Parathyroid adenoma (tissue), 2 donors: Measurements from ENCODE around the gene ZYG11A.
"Not testable (repeated sequence)": the region's sequence is repeated elsewhere in the genome, so short reads cannot be mapped to it uniquely, and the experiment has no call there.

Source experiments
- H2AFZ ChIP-seq: fragments of 300-600 bp; sonication (generic); one replicate; pipeline ENCODE4 v1.7.0; 2017; ENCODE audit warnings: antibody characterized with exemption, mild to moderate bottlenecking
- H3K27ac ChIP-seq: fragments of 300-600 bp; sonication (generic); one replicate; pipeline ENCODE4 v1.7.0; 2017
- H3K27me3 ChIP-seq: fragments of 300-600 bp; sonication (generic); one replicate; pipeline ENCODE4 v1.7.0; 2017; ENCODE audit warnings: low read length; ENCODE audit not compliant: control insufficient read depth, insufficient read depth
- H3K36me3 ChIP-seq: fragments of 300-600 bp; sonication (generic); one replicate; pipeline ENCODE4 v1.7.0; 2017; ENCODE audit warnings: low read length; ENCODE audit not compliant: control insufficient read depth, insufficient read depth
- H3K4me1 ChIP-seq: fragments of 300-600 bp; sonication (generic); one replicate; pipeline ENCODE4 v1.7.0; 2017; ENCODE audit warnings: control low read depth
- H3K4me2 ChIP-seq: fragments of 300-600 bp; sonication (generic); one replicate; pipeline ENCODE4 v1.7.0; 2017; ENCODE audit warnings: low read length
- H3K4me3 ChIP-seq: fragments of 300-600 bp; sonication (generic); one replicate; pipeline ENCODE4 v1.7.0; 2017; ENCODE audit warnings: low read depth, low read length
- H3K79me2 ChIP-seq: fragments of 300-600 bp; sonication (generic); one replicate; pipeline ENCODE4 v1.7.0; 2017; ENCODE audit warnings: control low read depth
- H3K9ac ChIP-seq: fragments of 300-600 bp; sonication (generic); one replicate; pipeline ENCODE4 v1.7.0; 2017; ENCODE audit warnings: mild to moderate bottlenecking
- H3K9me3 ChIP-seq: fragments of 300-600 bp; sonication (generic); one replicate; pipeline ENCODE4 v1.7.0; 2017; ENCODE audit warnings: low read length; ENCODE audit not compliant: control insufficient read depth
- CTCF ChIP-seq: fragments of 300-600 bp; sonication (generic); IDR thresholded peaks from one replicate; pipeline ENCODE4 v1.7.0; 2017; ENCODE audit warnings: antibody characterized with exemption, mild to moderate bottlenecking
- donor health status: primary hyperparathyroidism.

Gene ZYG11A

DNA sequence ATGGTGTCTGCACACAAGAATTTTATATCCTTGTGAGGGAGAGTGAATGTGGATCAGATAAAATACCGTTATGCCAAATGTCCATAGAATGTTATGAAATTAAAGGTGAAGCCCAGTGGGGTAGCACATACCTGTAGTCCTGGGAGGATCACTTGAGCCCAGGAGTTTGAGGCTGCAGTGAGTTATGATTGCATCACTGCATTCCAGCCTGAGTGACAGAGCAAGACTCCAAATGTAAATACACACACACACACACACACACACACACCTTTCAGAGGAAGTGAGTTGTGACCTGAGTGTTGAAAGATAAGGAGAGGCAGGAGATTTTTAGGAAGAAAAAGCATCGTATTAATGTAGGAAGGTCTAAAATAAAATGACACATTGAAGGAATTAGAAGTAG lies 28.1 kb upstream of the ZYG11A start:
- Histone ChIP-seq H3K9me3 (no peaks in the 10 kb centered on the region), H3K4me1 (no peaks in the 10 kb centered on the region), H3K36me3 (no peaks in the 10 kb centered on the region), H3K4me2 (no peak overlapping the region), H3K79me2 (no peaks in the 10 kb centered on the region), H3K9ac (no peak overlapping the region), H2AFZ (no peak overlapping the region), H3K27ac (no peak overlapping the region), H3K4me3 (no peak overlapping the region), H3K27me3 (no peaks in the 10 kb centered on the region)
- no peak for TF ChIP-seq CTCF

DNA sequence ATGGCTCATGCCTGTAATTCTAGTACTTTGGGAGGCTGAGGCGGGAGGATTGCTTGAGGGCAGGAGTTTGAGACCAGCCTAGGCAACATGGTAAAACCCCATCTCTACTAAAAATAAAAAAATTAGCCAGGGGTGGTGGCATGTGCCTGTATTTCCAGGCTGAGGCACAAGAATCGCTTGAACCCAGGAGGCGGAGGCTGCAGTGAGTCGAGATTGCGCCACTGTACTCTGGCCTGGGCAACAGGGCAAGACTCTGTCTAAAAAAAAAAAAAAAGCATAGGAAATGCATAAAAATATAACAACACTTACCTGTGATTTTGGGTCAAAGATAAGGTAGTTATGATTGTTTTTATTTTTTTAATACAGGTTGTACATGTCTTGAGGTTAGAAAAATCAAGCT lies 21.7 kb upstream of the ZYG11A start:
- H3K27ac ChIP-seq, H3K9ac ChIP-seq, H3K27me3 ChIP-seq, H2AFZ ChIP-seq, H3K4me3 ChIP-seq, H3K4me2 ChIP-seq, H3K79me2 ChIP-seq, H3K4me1 ChIP-seq, H3K36me3 ChIP-seq, H3K9me3 ChIP-seq: not testable (repeated sequence)

- Histone ChIP-seq H3K9ac (no peak overlapping the region), H3K4me3 (no peak overlapping the region), H3K4me1 (no peaks in the 10 kb centered on the region), H3K79me2 (no peaks in the 10 kb centered on the region), H3K4me2 (no peak overlapping the region), H3K9me3 (no peaks in the 10 kb centered on the region), H3K36me3 (no peaks in the 10 kb centered on the region), H2AFZ (no peak overlapping the region), H3K27ac (no peak overlapping the region), H3K27me3 (no peaks in the 10 kb centered on the region)
- TF ChIP-seq CTCF = no peak
Observed at GRCh38 chr1:52825868-52826267, 16.7 kb upstream of the ZYG11A start.

GRCh38 chr1:52834798-52835197 lies 7.8 kb upstream of the ZYG11A start:
- Histone ChIP-seq H3K4me3 (no peak overlapping the region), H2AFZ (no peak overlapping the region), H3K36me3 (no peaks in the 10 kb centered on the region), H3K79me2 (no peaks in the 10 kb centered on the region), H3K4me1 (no peaks in the 10 kb centered on the region), H3K4me2 (no peak overlapping the region), H3K9ac (no peak overlapping the region), H3K27ac (no peak overlapping the region), H3K27me3 (no peaks in the 10 kb centered on the region), H3K9me3 (no peaks in the 10 kb centered on the region)
- no peak for TF ChIP-seq CTCF

- Histone ChIP-seq H3K4me1 (no peaks in the 10 kb centered on the region), H3K9me3 (no peaks in the 10 kb centered on the region), H3K36me3 (no peaks in the 10 kb centered on the region), H3K4me2 (no peak overlapping the region), H3K9ac (no peak overlapping the region), H3K27me3 (no peaks in the 10 kb centered on the region), H3K4me3 (no peak overlapping the region), H3K79me2 (no peaks in the 10 kb centered on the region), H3K27ac (no peak overlapping the region), H2AFZ (no peak overlapping the region)
- no peak for TF ChIP-seq CTCF
Observed at GRCh38 chr1:52836035-52836434, 6.5 kb upstream of the ZYG11A start.

DNA sequence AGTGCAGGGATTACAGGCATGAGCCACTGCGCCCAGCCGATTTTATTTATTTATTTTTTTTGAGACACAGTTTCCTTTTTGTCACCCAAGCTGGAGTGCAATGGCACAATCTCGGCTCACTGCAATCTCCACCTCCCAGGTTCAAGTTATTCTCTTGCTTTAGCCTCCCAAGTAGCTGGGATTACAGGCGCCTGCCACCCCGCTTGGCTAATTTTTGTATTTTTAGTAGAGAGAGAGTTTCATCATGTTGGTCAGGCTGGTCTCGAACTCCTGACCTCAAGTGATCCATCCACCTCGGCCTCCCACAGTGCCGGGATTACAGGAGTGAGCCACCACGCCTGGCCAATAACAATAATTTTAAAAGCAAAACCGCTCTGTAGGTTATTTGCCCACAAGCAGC lies 3.4 kb upstream of the ZYG11A start:
- not testable (repeated sequence) for H3K4me3 ChIP-seq, H3K4me2 ChIP-seq, H3K27ac ChIP-seq, H3K36me3 ChIP-seq, H3K27me3 ChIP-seq, H3K79me2 ChIP-seq, H3K4me1 ChIP-seq, H3K9me3 ChIP-seq, H3K9ac ChIP-seq, H2AFZ ChIP-seq

- not testable (repeated sequence) for H2AFZ ChIP-seq, H3K4me2 ChIP-seq, H3K36me3 ChIP-seq, H3K4me3 ChIP-seq, H3K9me3 ChIP-seq, H3K27ac ChIP-seq, H3K9ac ChIP-seq, H3K27me3 ChIP-seq, H3K79me2 ChIP-seq, H3K4me1 ChIP-seq
Observed at GRCh38 chr1:52845119-52845518, 2.6 kb downstream of the ZYG11A start.
